ENCODE results near the gene TACC3. TPM values are rescaled to one million over a fixed set of nuclear protein-coding genes. Genes with fewer than 3 reads are reported as not detected.
A peak's percentile ranks its signal among the peaks of the same experiment; 100 is the strongest.

TACC3 gene
- total and polyA plus RNA-seq, 2 of the 8 experiments (the other 6 are each of a cell fraction or from before 2014, with no cell fraction given): 73.8 to 148 TPM

- peak overlapping the region; percentile 84 to 99 (median 96) for H3K4me3 ChIP-seq (ENCODE audit: extremely low read depth in 1 of 4, insufficient read depth in 2 of 4, low read depth in 3 of 4, low read length in 4 of 4)
- no peak overlapping the region for H3K14ac ChIP-seq (ENCODE audit: insufficient read length)
- peaks cover 10 to 28% of the 10 kb centered on the region in 2 experiments for H4K20me1 ChIP-seq (replicated peaks in 1 of 2; ENCODE audit: control insufficient read depth in 1 of 2, insufficient read depth in 2 of 2, low read length in 2 of 2)
- peaks cover 0 to 19% (median 12%) of the 10 kb centered on the region in 4 experiments; a peak in 6 of 7 replicates for H3K4me1 ChIP-seq (replicated peaks in 1 of 4; ENCODE audit: control insufficient read depth in 3 of 4, insufficient read depth in 4 of 4, low read length in 3 of 4)
- H3K79me2 ChIP-seq (ENCODE audit: control insufficient read depth in 1 of 2, insufficient read depth in 2 of 2, low read length in 2 of 2): peaks cover 9 to 37% of the 10 kb centered on the region in 2 experiments; a peak in 3 of 4 replicates
- no peak overlapping the region; the same call in 1 of the 2 replicates for H3K27ac ChIP-seq (ENCODE audit: low read depth, low read length)
- H3K79me1 ChIP-seq (ENCODE audit: low read depth, low read length): peaks cover 18% of the 10 kb centered on the region
- H2BK120ac ChIP-seq (replicated peaks; ENCODE audit: low read depth, low read length): no peak overlapping the region
- no peak for DNase-seq (ENCODE audit: low read depth in 1 of 2, low spot score in 2 of 2)
- H4K91ac ChIP-seq (replicated peaks; ENCODE audit: insufficient read length, low read length): peak overlapping the region; percentile 51
- H3K23ac ChIP-seq (ENCODE audit: insufficient read length): no peak overlapping the region
- H2BK5ac ChIP-seq (ENCODE audit: low read depth, low read length): peak overlapping the region; percentile 35; the same call in 1 of the 2 replicates
- H3K9ac ChIP-seq (replicated peaks in 1 of 4; ENCODE audit: extremely low read depth in 1 of 4, low read depth in 3 of 4, low read length in 3 of 4): peak overlapping the region; percentile 56 to 93 (median 77)
- H3K4ac ChIP-seq (replicated peaks; ENCODE audit: insufficient read length, low read depth, low read length): no peak overlapping the region
- no peak overlapping the region for H2BK20ac ChIP-seq (ENCODE audit: low read length)
- no peak overlapping the region for H2AFZ ChIP-seq (ENCODE audit: low read length)
- H3K9me3 ChIP-seq (ENCODE audit: insufficient read depth in 2 of 2, low read depth in 1 of 2, low read length in 1 of 2): no peaks in the 10 kb centered on the region
- H4K8ac ChIP-seq (ENCODE audit: extremely low read depth, insufficient read depth, low read length): no peak overlapping the region
- H2BK12ac ChIP-seq (ENCODE audit: low read depth, low read length): no peak overlapping the region
- H2BK15ac ChIP-seq (ENCODE audit: low read length): no peak overlapping the region
- peaks cover 12% of the 10 kb centered on the region for H3K23me2 ChIP-seq (ENCODE audit: low read depth, low read length)
- TF ChIP-seq TAF1 (IDR thresholded peaks at IDR 0.05; ENCODE audit: low read depth, low read length): peak; percentile 9; the same call in 1 of the 2 replicates
- TF ChIP-seq ATF2 (IDR thresholded peaks at IDR 0.05; ENCODE audit: low read length): no peak
- 0 out of 2 replicates have a peak, but pooled peaks have one; percentile 17 for TF ChIP-seq PHF8 (conservative IDR thresholded peaks at IDR 0.05; ENCODE audit: low read depth, low read length)
- TF ChIP-seq, protein P1, sequence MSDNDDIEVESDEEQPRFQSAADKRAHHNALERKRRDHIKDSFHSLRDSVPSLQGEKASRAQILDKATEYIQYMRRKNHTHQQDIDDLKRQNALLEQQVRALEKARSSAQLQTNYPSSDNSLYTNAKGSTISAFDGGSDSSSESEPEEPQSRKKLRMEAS (IDR thresholded peaks at IDR 0.05): peak; percentile 31; the same call in 1 of the 2 replicates
- TF ChIP-seq SP1 (IDR thresholded peaks at IDR 0.05; ENCODE audit: low read depth, low read length): 0 out of 2 replicates have a peak, but pooled peaks have one; percentile 3
- TF ChIP-seq SAP30 (IDR thresholded peaks at IDR 0.05; ENCODE audit: insufficient read depth, insufficient replicate concordance, low read length): peak; percentile 48
- no peak for TF ChIP-seq GTF2F1 (IDR thresholded peaks at IDR 0.05; ENCODE audit: borderline replicate concordance, low read depth, low read length)
- H4K5ac ChIP-seq (ENCODE audit: insufficient read length, low read depth, low read length): peak overlapping the region; percentile 36
- H3K18ac ChIP-seq (ENCODE audit: extremely low read depth, low read length): no peak overlapping the region; the same call in 1 of the 2 replicates
- peaks cover 18 to 32% (median 20%) of the 10 kb centered on the region in 4 experiments for H3K36me3 ChIP-seq (ENCODE audit: control insufficient read depth in 2 of 4, insufficient read depth in 4 of 4, low read length in 3 of 4)
- no peak overlapping the region for H2AK5ac ChIP-seq (ENCODE audit: low read depth, low read length)
- WGBS, 2 experiments (ENCODE audit: extremely low coverage in 1 of 2, insufficient coverage in 1 of 2, insufficient read length in 1 of 2, insufficient replicate concordance in 2 of 2, low coverage in 1 of 2, low lambda C conversion rate in 2 of 2, missing lambda C conversion rate in 1 of 2): 12% methylated on average over 33 of the region's 61 CpGs; no CpG with 5 or more reads in 1 of the 2 experiments
- peak overlapping the region; percentile 42 for H3K56ac ChIP-seq (replicated peaks; ENCODE audit: insufficient read length, low read depth, low read length)
- peak overlapping the region; percentile 80 to 85 for H3K4me2 ChIP-seq (ENCODE audit: insufficient read depth in 1 of 2, low read depth in 2 of 2, low read length in 2 of 2)
- H3K27me3 ChIP-seq (replicated peaks in 1 of 4; ENCODE audit: control insufficient read depth in 3 of 4, extremely low read depth in 1 of 4, insufficient read depth in 3 of 4, low read length in 3 of 4): no peaks in the 10 kb centered on the region
- no peak for FAIRE-seq
- CTCF ChIA-PET (ENCODE audit: partially characterized antibody): interaction anchor here (0.7 to 18.6 kb wide), 7 partner anchors 8 to 97 kb away, joined by 3 to 326 read pairs (median 4); no protein-coding TSS in a partner anchor
- POLR2A ChIA-PET (ENCODE audit: partially characterized antibody): interaction anchor here (0.8 to 8.8 kb wide), 12 partner anchors 8 to 77 kb away, joined by 3 to 100 read pairs (median 7); partner anchors contain the start of genes FGFR3 and SLBP
Measured at GRCh38 chr4:1721666-1722550, 587 bp downstream of the TACC3 start.
